Activated CD4-positive, alpha-beta T cell treated with anti-CD3 and anti-CD28 coated beads, Interleukin-2, amount 50 U/mL, for 1 hour (primary cell): ENCODE data around the gene CSMD2.

Experiments used
- DNase-seq: peaks from one replicate; pipeline ENCODE4 v3.0.0-alpha.2; 2020

Gene CSMD2

DNA sequence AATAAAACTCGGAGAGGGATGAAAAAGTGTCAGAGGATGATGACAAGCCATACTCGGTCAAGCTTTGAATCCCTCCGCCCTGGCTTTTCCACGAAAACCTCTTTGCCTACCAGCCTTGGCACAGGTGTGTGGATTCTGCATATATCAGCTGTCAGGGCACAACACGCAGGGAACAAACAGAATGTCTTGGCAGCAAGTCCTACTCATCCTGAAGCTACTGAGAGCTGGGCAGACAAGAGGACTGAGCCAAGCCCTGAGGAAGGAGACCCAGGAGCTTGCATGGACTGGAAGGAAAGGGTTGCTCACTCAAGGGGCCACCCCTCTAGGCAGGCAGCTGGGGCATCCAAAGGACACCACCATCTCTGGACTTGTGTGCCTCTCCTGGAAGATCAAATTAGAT, 168.7 kb downstream of the CSMD2 start:
- no peak for DNase-seq

DNA sequence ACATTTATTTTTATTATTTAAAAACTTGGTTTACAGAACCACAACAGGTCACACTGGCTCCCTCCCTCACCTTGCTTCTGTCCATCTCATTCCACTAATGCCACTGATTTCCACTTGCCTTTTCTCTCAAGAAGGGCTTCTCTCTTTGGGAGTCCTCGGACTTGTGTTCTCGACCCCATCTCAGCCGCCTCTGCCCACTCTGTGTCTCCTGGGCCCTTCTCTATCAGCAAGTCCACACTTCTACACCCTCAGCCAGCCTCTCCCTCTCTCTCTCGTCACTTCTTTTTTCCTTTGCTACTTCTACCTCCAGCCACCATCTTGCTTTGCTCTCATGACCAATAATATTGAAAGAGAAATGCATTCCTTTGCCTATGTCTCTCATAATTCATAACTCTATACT, 171.7 kb downstream of the CSMD2 start:
- no peak for DNase-seq

DNA sequence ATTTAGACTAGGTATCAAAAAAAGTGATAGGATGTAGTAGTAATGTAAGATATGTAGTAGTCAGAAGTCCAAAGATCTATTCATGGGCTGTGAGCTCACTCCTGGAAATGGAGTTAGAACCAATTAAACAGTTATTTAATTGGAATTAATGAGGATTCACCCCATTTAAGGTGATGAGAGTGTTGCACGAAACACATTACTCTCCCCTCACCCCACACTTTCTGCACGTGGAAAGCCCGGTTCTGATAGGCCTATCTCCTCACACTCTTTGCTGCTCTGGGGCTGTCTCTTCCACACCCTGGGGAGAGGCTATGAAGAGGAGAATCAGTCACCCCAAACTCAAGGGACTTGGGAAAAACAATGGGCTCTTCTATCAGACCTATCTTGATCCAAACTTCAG, 174.7 kb downstream of the CSMD2 start:
- DNase-seq, result no peak

DNA sequence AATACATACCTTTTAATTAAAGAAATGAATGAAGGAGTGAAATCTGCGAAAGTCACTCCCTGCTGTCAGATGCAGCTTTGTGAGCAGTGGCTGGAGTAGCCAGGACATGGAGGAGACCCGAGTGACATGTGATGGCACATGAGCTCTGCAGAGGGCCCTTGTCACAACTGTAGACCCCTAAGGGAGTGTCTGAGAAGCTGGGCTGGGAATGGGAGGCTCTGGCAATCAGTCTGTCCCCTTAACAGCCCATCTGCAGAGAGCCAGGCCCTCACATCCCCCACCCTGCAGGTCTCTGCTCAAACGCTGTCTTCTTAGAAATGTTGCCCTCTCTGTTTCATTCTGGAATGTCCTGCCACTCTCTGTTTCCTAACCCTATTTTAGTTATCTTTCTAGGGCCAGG, 176.9 kb downstream of the CSMD2 start:
- no peak for DNase-seq

DNA sequence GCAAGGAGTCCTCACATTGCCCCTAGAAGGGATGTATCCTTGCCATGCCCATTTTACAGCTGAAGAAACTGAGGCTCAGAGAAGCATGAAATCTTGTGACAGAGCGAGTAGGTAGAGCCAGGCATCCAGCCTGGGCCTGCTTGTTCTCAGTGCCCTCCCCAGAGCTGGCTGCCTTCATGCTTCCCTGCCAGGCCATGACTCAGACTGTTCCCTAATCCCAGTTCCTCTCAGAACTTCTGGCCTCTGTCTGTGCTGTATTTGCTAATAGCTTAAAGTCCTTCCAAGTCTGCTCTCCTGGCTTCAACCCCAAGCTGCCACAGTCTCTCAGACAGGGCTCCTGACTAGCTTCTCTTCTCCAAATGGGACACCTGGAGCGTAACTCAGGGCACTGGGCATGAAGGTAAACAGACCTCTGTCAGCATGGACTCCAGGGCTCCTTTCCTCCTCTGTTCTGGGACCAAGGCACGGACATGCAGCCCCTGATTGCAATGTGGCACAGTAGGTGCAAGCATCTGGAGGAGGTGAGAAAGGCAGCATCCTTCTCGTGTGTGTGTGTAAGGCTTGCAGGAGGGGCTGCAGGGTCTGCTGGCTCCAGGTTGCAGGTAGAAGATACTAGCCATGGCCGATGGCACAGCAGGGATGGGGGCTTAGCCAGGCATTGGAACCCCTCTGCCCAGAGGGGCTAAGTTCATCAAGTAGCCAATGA, 178.5 kb downstream of the CSMD2 start:
- no peak for DNase-seq

DNA sequence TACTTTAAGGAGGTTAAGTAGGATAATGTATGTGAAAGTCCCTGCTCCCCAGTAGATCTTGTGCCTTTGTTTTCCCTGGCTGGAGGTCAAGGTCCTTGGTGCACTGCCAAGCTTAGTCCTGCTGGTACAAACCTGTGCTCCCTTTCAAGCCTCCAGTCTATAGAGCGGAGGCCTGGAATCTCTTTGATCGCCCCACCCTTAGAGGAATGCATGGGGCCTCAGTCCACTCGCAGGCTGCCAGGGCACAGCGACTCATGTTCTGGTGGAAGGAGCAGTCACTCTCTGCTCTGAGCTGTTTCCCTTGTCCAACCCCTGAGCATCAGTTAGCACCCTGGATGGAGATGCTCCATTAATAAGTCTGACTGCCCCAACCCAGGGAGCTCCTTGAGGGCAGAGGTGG, 179.4 kb downstream of the CSMD2 start:
- DNase-seq, result no peak

DNA sequence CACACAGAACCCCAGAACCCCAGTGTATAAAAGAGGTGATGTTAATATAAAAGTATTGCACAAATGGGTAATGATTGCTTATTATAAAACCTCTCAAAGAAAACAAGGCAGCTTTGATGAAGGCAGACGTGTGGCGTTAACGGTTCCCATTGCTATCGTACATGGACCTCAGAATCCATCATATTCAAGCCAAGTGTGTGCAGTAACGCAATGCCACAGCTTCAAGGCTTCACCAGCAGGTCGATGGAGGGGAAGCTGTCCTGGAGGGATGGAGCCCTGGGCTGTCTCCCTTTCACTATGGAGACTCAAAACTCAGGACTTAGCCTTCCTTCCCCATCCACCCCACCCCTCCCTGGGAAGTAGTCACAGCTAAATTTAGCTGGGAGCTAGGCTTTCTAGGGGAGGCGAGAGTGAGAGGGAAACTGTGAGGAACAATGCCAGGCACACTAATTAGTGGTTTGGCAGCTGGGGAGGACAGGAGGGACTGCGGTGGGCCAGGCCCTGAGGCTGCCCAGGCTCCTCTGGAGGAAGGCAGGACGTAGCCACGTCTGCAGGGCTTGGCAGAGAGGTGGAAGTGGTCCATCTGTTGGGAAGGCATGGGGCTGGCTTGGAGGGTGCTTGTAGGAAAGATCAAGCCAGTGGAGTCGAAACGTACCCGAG, 180.0 kb downstream of the CSMD2 start:
- DNase-seq, result no peak

DNA sequence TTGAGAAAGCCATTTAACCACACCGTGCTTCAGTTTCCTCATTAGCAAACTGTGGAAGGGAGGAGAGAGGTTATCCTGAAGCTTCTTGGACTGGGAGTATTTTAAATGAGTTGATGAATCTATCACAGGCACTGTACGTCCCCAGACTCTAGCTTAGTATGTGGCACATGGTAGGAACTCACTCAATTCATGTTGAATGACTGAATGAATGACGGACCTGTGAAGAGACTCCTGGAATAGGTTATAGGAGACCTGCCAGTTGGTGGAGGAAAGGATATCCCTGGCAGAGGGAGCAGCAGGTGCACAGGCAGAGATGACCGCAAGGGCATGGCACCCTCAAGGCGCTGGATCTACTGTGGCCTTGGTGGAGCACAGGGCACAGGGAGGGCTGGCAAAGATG, 182.6 kb downstream of the CSMD2 start:
- no peak for DNase-seq

DNA sequence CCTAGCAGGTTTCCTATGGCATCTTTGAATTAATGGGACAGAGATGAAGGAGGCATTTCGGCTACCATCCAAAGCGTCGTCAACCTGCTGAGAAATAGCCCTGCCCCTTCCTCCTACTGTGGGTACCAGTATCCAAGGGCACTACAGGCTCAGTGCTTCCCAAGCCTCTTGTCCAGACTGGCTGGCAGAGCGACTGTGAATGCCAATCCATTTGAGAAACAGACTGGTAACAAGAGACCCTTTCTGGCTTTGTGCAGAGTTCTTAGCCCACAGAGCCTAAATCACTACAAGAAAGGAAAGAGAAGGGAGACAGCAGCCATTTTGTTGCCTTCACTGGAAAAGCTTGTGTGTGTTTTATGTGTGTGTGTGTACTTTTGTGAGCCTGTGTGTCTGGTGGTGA, 185.7 kb downstream of the CSMD2 start:
- no peak for DNase-seq

DNA sequence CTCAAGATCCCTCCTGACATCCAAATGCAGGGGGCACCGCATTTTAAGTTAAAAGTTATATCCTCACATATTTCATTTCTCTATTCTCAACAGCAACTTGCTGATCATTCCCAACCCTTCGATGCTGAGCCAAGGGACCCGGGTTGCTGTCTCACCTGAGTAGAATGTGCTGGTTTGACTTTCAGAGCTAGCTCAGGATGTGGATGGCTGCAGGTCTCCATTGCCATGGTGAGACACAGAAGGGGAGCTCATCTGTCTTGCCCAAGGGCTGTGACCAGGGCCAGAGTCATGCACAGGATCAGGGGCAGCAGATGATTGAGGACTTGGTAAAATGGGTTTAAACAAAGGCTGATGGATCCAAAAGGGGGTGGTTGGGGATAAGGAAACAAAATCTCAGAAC, 189.1 kb downstream of the CSMD2 start:
- DNase-seq, result no peak

DNA sequence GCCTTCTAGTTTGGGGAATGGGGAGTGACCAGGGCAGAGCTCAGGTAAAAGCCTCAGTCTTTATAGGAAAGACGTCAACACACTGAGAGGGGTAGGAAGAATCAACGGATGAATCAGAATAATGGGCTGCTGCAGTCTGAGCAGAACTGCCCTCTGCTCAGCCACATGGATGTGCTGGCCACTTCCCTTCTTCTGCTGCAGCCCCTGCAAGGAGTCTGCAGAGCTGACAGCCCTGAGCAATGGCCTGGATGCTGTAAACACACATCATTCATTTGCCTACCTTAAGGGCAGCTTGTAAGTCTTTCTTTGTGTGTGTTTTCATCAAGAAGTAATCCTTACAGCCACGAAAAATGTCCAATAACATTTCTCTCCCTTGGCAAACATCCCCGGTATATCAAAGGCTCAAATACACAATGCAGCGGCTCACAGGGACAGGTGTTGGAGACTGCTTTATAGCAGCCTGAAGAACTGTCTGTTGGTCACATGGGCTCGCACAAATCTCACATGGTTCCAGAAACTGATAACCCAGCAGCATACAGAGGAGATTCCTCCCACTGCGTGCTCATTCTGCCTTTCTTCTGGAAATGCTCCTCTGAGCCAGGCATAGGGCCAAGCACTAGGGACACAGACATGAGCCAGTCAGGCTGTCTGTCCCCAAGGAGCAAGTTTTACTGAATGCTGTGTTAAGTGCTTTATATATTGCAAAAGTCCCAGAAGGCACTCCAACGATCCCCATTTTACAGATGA, 191.1 kb downstream of the CSMD2 start:
- DNase-seq, result no peak

DNA sequence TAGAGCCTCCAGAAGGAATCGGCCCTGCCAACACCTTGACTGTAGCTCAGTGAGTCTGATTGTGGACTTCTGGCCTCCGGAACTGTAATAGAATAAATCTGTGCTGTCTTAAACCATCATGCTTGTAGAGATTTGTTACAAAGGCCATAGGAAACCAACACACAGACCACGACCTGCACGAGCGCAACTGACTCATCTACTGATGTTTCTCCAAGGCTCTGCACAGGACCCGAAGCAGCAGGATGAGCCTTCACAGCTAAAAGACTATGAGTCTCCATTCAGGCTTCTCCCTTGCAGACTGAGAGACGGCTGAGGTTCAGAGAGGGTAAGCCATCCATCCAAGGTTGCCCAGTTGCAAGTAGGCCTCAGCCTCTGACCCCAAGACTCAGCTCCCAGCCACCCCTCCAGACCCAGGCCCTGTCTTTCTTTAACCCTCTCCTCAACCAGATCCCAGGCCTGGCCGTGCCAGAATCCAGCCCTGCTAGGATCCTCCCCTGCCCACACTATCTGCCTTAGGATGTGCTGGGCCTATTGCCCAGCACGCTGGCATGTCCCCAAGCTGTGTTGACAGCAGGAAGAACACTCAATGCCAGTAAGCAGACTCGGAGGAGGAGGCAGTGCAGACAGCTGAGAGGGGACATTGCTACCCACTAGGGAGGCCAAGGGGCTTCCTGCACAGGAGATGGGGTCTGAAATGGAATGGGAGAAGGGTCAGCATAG, 192.2 kb downstream of the CSMD2 start:
- DNase-seq, result no peak

DNA sequence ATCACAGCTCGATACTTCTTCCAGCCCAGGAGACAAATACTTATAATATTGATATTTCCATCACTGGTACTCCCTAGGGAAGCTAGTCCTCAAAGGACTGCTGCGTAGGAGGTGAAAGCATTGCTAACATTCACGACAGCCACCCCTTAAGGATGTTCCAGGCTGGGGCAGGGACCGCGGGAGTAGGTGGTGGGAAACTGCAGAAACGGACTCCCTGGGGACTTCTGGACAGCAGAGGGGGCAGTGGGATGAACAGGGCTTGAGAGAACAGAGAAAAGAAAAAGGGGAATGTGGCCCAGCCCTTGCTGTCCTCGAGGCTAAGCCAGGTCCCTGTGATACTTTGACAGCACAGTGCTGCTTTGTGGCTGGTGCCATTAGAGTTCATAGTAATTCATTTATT, 193.1 kb downstream of the CSMD2 start:
- no peak for DNase-seq

DNA sequence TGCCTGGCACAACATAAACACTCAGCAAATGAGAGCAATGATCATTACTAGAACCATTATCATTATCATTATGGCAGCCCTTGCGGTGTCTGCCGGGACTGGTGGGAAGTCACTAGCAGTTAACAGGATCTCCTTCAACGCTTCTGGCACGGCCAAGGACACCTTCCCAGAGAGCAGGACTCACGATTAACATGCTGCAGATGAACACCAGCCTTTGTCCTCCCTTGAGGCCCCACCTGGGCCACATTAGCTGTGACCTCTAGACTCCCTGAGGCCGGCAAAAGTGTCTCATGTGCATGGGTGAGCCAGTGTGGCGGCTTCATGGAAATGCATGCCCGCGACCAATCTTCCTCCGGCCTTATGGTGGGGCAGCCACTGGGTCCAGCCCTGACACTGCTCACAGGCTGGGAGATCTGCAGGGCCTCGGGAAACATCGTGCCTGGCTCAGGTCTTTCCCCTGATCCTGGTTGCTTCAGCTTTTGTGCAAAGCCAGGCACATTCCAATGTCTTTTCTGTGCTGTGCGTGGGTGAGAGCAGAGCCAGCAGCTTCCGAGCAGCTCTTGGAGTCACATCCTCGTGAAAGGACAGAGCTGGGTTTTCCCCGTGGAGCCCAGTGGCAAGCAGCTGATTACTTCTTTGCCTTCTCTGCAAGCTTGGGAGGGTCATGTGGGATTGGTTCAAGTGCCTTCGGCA, 193.9 kb downstream of the CSMD2 start:
- DNase-seq, result no peak

DNA sequence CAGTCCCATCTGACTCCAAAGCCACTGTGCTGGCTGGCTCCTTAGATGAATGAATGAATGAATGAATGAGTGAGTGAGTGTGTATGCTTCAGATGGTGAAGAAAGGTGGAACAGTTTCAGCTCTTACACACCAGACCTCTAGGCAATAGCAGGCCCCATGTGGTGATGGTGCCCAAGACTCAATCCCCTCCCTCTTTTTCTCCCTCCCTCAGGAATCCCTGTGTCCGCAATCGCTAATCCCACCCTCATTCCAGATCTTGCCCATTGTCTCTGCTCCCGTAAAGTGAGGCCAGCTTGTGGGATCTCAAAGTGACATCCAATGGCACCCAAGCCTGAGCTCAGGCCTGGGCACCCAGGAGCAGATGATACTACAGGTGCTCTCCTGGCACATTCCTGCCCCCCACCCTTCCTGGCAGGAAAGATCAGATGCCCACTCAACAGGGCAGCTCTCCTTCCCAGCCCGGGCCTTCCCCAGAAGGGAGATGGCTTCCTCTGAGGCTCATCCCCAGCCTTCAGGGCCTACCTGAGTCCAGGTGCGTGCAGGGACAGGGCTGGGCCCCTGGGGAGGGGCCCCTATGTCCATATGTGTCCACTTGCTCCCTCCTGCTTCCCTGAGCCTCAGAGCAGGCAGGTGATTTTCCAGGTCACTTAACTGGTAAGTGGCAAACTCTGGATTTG, 194.7 kb downstream of the CSMD2 start:
- no peak for DNase-seq

DNA sequence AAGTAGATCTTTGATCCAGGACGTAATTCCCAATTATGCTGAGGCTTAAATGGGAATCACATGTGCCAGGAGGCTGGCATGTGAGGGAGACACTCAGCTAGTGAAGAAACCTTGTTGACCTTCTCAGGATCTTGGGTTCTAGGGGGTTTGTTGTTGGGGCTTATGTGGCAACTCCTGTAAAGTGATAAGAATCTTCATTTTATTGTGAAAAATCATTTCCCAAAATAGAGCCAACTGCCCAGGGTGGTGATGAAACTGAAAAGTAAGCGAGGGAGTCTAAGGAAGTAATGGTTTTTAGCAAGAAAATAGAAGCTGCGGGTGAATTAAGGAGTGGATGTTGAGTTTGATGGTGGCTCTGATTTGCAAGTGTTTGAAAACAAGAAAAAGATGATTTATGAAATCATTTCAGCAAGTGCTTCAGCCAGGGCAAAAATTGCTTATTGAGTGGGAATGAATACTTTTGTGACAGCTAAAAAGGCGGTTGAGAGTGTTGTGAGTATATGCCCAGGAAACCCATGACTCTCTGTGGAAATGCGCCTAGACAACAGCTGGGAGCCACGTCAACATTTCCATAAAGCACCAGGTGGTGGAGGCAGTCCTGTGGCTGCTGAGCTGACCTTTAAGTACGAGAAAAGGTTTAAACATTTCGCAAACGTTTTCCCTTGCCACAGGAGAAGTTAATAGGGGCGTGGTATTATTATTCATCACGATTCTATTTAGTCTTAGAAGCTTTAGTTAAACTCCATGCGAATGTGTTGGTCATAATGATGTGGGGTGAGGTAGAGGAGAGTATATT, 198.5 kb downstream of the CSMD2 start:
- DNase-seq, result no peak

DNA sequence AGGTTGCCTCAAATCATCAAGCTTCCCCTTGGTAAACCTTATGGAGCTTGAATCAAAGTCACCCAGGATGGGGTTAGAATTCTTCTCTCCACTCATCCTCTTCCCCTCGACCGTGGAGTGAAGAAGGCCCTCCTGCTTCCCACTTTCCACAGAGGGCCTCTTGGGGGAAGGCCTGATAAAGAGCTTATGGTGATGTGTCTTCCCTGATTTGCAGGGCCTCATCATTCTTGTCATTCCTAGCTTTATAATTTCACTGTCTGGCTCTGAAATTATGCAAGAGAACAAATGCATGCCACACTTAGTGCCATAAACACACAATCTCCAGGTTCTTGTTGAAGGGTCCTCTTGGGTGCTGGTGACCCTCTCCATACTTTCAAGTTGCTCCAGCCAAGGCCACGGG, 199.9 kb downstream of the CSMD2 start:
- no peak for DNase-seq

DNA sequence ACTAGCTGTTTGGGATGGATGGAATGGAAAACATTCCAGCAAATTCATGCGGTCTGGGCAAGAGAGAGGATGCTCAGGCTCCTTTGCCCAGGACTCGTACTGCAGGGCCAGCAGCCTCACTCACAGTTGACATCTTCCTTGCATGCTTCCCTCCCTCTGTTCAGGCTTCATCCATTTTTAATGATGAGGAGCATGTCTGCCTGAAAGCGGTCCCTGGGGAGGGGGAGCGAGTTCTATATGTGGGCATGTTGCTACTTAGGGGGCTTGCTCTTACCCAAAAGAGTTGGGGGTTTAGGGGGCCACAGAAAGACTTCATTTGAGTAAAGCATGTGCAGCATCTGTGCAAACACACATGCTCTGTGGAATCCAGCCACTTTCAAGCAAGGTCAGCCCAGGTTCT, 203.0 kb downstream of the CSMD2 start:
- no peak for DNase-seq

DNA sequence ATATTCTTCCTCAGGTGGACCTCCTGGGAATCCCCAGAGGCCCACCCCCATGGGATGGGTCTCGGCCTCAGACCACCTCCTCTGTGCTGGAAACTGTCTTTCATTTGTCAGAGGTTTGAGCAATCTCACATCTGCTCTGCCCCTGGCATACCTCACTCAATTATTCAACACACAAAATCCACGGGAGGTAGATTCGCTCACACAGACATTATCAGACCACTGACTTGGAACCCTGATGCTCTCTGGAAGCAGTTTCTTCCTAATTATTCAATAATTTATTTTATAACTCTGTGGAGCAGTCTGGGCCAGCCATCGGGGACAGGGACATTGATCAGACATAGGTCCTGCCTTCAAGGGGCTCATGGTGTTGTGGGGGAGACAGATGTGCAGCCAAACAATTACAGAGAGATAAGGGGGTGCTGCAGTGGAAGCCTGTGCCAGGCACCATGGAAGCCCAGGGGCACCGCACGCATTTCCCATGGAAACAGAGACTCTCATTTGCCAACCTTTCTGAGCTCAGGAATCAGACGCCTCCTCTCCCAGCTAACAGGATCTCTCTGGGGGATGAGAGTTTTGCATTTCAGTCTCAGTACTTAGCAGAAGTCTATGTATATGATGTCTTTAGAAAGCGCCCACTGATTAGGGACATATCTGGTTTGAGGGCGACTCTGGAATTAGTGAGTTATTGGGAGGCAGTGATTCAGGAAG, 204.7 kb downstream of the CSMD2 start:
- no peak for DNase-seq

DNA sequence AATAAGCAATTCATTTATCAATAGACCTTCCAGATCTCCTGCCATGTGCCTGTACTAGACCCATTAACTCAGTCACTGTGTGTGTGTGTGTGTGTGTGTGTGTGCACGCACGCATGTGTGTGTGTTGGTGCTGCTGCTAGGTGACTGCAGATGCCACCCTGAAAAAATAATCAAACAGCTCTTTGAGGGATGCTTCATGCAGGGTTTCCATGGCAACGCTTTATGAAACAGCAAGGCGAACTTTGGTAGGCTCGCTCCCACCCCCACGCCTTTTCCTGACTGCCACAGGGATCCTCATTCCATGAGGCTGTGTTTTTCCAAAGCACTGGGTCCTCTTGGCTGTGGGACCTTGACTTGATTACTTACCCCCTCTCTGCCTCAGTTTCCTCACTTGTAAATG, 207.2 kb downstream of the CSMD2 start:
- no peak for DNase-seq

DNA sequence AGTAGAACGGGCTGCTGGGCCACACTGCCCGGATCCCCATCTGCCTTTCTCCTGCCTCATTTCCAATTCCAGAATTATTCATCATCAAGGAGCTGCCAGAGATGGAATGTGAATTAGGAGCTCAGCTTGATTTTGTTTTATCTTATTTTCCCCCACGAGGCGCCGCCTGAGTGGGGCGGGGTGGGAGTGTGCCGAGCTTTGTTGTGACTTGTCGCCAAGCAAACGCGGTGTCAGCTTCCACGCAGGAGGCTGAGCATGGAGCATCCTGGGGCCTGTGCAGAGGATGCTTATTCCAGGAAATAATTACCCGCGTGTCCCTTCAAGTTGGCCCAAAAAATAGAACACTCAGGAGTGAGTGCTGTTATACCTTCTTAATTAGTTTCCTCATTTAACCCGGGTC, 209.9 kb downstream of the CSMD2 start:
- DNase-seq, result no peak
